ENCODE data around the gene DNAH9.

- TF ChIP-seq CTCF (IDR thresholded peaks at IDR 0.05) (no peak), POLR2A (IDR thresholded peaks at IDR 0.05) (no peak)
Measured at GRCh38 chr17:11953924-11954323, 355.7 kb downstream of the DNAH9 start.
